Measurements from ENCODE around the gene CEMIP2. TPM values are rescaled to one million over a fixed set of nuclear protein-coding genes. Genes with fewer than 3 reads are reported as not detected.

Gene CEMIP2
- total and polyA plus RNA-seq, 2 donors (not counting 1 experiment from before 2014, with no cell fraction given) = 35.1 to 45.6 TPM

DNA sequence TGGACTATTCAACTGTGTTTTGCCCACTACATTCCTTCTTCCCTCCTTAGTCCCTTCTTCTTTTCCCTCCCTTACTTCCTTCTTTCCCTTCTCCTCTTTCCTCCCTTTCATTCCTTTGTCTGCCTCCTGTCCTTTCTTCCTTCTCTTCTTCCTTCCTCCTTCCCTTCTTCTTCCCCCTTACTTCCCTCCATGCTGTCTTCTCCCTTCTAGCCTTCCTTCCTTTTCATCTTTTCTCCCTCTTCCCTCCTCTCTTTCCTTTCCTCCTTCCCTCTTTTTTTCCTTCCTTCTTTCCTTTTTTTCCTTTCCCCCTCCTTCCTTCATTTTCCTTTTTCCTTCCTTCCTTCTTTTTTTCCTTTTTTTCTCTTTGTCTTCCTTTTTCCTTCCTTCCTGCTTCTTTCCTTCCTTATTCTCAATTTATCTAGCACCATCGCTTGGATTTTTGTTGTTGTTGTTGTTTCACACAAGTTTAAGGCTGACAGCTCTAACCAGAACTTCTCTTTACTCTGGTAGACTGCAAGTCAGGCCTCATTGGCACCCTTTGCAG lies 123.4 kb downstream of the CEMIP2 start:
- no peaks in the 10 kb centered on the region for H3K9me3 ChIP-seq (ENCODE audit: control insufficient read depth, insufficient read depth, low read depth, low read length)
- TF ChIP-seq, protein P1, sequence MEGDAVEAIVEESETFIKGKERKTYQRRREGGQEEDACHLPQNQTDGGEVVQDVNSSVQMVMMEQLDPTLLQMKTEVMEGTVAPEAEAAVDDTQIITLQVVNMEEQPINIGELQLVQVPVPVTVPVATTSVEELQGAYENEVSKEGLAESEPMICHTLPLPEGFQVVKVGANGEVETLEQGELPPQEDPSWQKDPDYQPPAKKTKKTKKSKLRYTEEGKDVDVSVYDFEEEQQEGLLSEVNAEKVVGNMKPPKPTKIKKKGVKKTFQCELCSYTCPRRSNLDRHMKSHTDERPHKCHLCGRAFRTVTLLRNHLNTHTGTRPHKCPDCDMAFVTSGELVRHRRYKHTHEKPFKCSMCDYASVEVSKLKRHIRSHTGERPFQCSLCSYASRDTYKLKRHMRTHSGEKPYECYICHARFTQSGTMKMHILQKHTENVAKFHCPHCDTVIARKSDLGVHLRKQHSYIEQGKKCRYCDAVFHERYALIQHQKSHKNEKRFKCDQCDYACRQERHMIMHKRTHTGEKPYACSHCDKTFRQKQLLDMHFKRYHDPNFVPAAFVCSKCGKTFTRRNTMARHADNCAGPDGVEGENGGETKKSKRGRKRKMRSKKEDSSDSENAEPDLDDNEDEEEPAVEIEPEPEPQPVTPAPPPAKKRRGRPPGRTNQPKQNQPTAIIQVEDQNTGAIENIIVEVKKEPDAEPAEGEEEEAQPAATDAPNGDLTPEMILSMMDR (conservative IDR thresholded peaks at IDR 0.05 in 1 of 2, IDR thresholded peaks at IDR 0.05 in 1 of 2; ENCODE audit: low read depth in 1 of 2, low read length in 2 of 2) = no peak
- TF ChIP-seq EZH2 (IDR thresholded peaks at IDR 0.05; ENCODE audit: low read length, missing control alignments) = no peak
- H3K4me1 ChIP-seq (ENCODE audit: control insufficient read depth, extremely low read depth, insufficient read depth, low read length) = peaks cover 4% of the 10 kb centered on the region
- no peak overlapping the region for H3K9ac ChIP-seq (ENCODE audit: insufficient read depth, low read length)
- H3K4me2 ChIP-seq (ENCODE audit: extremely low read depth, insufficient read depth, low read length) = no peak overlapping the region
- H3K79me2 ChIP-seq (ENCODE audit: control insufficient read depth, insufficient read depth, low read length) = no peaks in the 10 kb centered on the region
- no peak overlapping the region for H3K27ac ChIP-seq (ENCODE audit: insufficient read depth, low read length)
- peaks cover 2% of the 10 kb centered on the region for H3K27me3 ChIP-seq (ENCODE audit: control insufficient read depth, insufficient read depth, low read length)
- H4K20me1 ChIP-seq (ENCODE audit: control insufficient read depth, extremely low read depth, insufficient read depth, low read length) = no peaks in the 10 kb centered on the region
- H2AFZ ChIP-seq (ENCODE audit: low read length) = no peak overlapping the region
- no peak overlapping the region for H3K4me3 ChIP-seq (replicated peaks in 1 of 4; ENCODE audit: control extremely low read depth in 1 of 4, insufficient read depth in 1 of 4, low read depth in 3 of 4, low read length in 4 of 4)
- no peaks in the 10 kb centered on the region for H3K36me3 ChIP-seq (ENCODE audit: control insufficient read depth, insufficient read depth, low read length)
- DNase-seq (ENCODE audit: low read depth in 2 of 2) = no peak

- TF ChIP-seq, protein P1 (conservative IDR thresholded peaks at IDR 0.05 in 1 of 2, IDR thresholded peaks at IDR 0.05 in 1 of 2; ENCODE audit: low read depth in 1 of 2, low read length in 2 of 2) = no peak
- no peak for TF ChIP-seq EZH2 (IDR thresholded peaks at IDR 0.05; ENCODE audit: low read length, missing control alignments)
- Histone ChIP-seq H3K9ac (ENCODE audit: insufficient read depth, low read length) (no peak overlapping the region), H2AFZ (ENCODE audit: low read length) (no peak overlapping the region), H3K4me2 (ENCODE audit: extremely low read depth, insufficient read depth, low read length) (no peak overlapping the region), H3K4me1 (ENCODE audit: control insufficient read depth, extremely low read depth, insufficient read depth, low read length) (peaks cover 4% of the 10 kb centered on the region), H3K9me3 (ENCODE audit: control insufficient read depth, insufficient read depth, low read depth, low read length) (no peaks in the 10 kb centered on the region), H3K27me3 (ENCODE audit: control insufficient read depth, insufficient read depth, low read length) (peaks cover 2% of the 10 kb centered on the region), H3K27ac (ENCODE audit: insufficient read depth, low read length) (no peak overlapping the region), H3K36me3 (ENCODE audit: control insufficient read depth, insufficient read depth, low read length) (no peaks in the 10 kb centered on the region), H3K79me2 (ENCODE audit: control insufficient read depth, insufficient read depth, low read length) (no peaks in the 10 kb centered on the region), H3K4me3 (replicated peaks in 1 of 4; ENCODE audit: control extremely low read depth in 1 of 4, insufficient read depth in 1 of 4, low read depth in 3 of 4, low read length in 4 of 4) (no peak overlapping the region), H4K20me1 (ENCODE audit: control insufficient read depth, extremely low read depth, insufficient read depth, low read length) (no peaks in the 10 kb centered on the region)
- no peak for DNase-seq (ENCODE audit: low read depth in 2 of 2)
Observed at GRCh38 chr9:71643330-71643729, 125.0 kb downstream of the CEMIP2 start.

DNA sequence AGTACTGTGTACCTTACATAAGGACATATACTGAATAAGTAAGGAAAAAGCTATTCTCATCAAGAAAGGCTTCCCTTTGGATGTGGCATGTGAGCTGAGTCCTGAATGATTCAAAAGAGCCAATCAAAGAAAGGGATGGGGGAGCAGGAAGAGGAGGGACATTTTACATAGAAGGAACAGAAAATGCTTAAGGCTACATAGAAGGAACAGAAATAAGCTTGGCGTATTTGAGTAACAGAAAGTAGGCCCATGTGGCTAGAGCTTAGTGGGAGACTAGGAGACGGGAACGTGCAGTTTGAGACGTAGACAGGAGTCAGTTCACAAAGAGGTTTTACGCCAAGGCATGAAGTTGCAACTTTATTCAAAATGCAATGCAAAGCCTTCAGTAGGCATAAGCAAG lies 126.3 kb downstream of the CEMIP2 start:
- Histone ChIP-seq H4K20me1 (ENCODE audit: control insufficient read depth, extremely low read depth, insufficient read depth, low read length) (no peaks in the 10 kb centered on the region), H3K4me3 (replicated peaks in 1 of 4; ENCODE audit: control extremely low read depth in 1 of 4, insufficient read depth in 1 of 4, low read depth in 3 of 4, low read length in 4 of 4) (no peak overlapping the region), H3K9me3 (ENCODE audit: control insufficient read depth, insufficient read depth, low read depth, low read length) (no peaks in the 10 kb centered on the region), H3K9ac (ENCODE audit: insufficient read depth, low read length) (no peak overlapping the region), H3K4me2 (ENCODE audit: extremely low read depth, insufficient read depth, low read length) (no peak overlapping the region), H3K27me3 (ENCODE audit: control insufficient read depth, insufficient read depth, low read length) (peaks cover 2% of the 10 kb centered on the region), H3K79me2 (ENCODE audit: control insufficient read depth, insufficient read depth, low read length) (no peaks in the 10 kb centered on the region), H3K27ac (ENCODE audit: insufficient read depth, low read length) (no peak overlapping the region), H3K4me1 (ENCODE audit: control insufficient read depth, extremely low read depth, insufficient read depth, low read length) (peaks cover under 1% of the 10 kb centered on the region), H2AFZ (ENCODE audit: low read length) (no peak overlapping the region), H3K36me3 (ENCODE audit: control insufficient read depth, insufficient read depth, low read length) (no peaks in the 10 kb centered on the region)
- no peak for DNase-seq (ENCODE audit: low read depth in 2 of 2)
- no peak for TF ChIP-seq EZH2 (IDR thresholded peaks at IDR 0.05; ENCODE audit: low read length, missing control alignments)
- TF ChIP-seq, protein P1 (conservative IDR thresholded peaks at IDR 0.05 in 1 of 2, IDR thresholded peaks at IDR 0.05 in 1 of 2; ENCODE audit: low read depth in 1 of 2, low read length in 2 of 2) = no peak

Measured in fibroblast of lung (primary cell).